ENCODE measurements around the gene STAT3. TPM values are rescaled to one million over a fixed set of nuclear protein-coding genes. Genes with fewer than 3 reads are reported as not detected.

STAT3 gene
- total RNA-seq, 1 donor from 2014 or later: 281 TPM

- H3K4me3 Mint-ChIP-seq (ENCODE audit: unreplicated experiment): no peak overlapping the region
- TF ChIP-seq, protein P1, sequence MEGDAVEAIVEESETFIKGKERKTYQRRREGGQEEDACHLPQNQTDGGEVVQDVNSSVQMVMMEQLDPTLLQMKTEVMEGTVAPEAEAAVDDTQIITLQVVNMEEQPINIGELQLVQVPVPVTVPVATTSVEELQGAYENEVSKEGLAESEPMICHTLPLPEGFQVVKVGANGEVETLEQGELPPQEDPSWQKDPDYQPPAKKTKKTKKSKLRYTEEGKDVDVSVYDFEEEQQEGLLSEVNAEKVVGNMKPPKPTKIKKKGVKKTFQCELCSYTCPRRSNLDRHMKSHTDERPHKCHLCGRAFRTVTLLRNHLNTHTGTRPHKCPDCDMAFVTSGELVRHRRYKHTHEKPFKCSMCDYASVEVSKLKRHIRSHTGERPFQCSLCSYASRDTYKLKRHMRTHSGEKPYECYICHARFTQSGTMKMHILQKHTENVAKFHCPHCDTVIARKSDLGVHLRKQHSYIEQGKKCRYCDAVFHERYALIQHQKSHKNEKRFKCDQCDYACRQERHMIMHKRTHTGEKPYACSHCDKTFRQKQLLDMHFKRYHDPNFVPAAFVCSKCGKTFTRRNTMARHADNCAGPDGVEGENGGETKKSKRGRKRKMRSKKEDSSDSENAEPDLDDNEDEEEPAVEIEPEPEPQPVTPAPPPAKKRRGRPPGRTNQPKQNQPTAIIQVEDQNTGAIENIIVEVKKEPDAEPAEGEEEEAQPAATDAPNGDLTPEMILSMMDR (IDR thresholded peaks at IDR 0.05): no peak
- peaks cover 48% of the 10 kb centered on the region for H3K4me1 Mint-ChIP-seq (ENCODE audit: unreplicated experiment)
- no peaks in the 10 kb centered on the region for H3K9me3 Mint-ChIP-seq (ENCODE audit: unreplicated experiment)
- no peaks in the 10 kb centered on the region for H3K36me3 Mint-ChIP-seq (ENCODE audit: unreplicated experiment)
- no peak overlapping the region for H3K27ac Mint-ChIP-seq (ENCODE audit: unreplicated experiment)
- H3K27me3 Mint-ChIP-seq (ENCODE audit: unreplicated experiment): no peaks in the 10 kb centered on the region
- peak; percentile 54 for DNase-seq (ENCODE audit: extremely low spot score, unreplicated experiment)
Measured at GRCh38 chr17:42285346-42286050, 102.7 kb downstream of the STAT3 start.

GRCh38 chr17:42284566-42284965 is 103.7 kb downstream of the STAT3 start:
- TF ChIP-seq, protein P1 (IDR thresholded peaks at IDR 0.05): no peak
- H3K27me3 Mint-ChIP-seq (ENCODE audit: unreplicated experiment): no peaks in the 10 kb centered on the region
- no peaks in the 10 kb centered on the region for H3K9me3 Mint-ChIP-seq (ENCODE audit: unreplicated experiment)
- peaks cover 39% of the 10 kb centered on the region for H3K4me1 Mint-ChIP-seq (ENCODE audit: unreplicated experiment)
- no peaks in the 10 kb centered on the region for H3K36me3 Mint-ChIP-seq (ENCODE audit: unreplicated experiment)
- H3K4me3 Mint-ChIP-seq (ENCODE audit: unreplicated experiment): no peak overlapping the region
- H3K27ac Mint-ChIP-seq (ENCODE audit: unreplicated experiment): no peak overlapping the region
- DNase-seq (ENCODE audit: extremely low spot score, unreplicated experiment): peak; percentile 56

GRCh38 chr17:42284024-42284369 is 104.2 kb downstream of the STAT3 start:
- Mint-ChIP-seq H3K27ac (ENCODE audit: unreplicated experiment) (no peak overlapping the region), H3K4me1 (ENCODE audit: unreplicated experiment) (peaks cover 34% of the 10 kb centered on the region), H3K9me3 (ENCODE audit: unreplicated experiment) (no peaks in the 10 kb centered on the region), H3K27me3 (ENCODE audit: unreplicated experiment) (no peaks in the 10 kb centered on the region), H3K4me3 (ENCODE audit: unreplicated experiment) (no peak overlapping the region), H3K36me3 (ENCODE audit: unreplicated experiment) (no peaks in the 10 kb centered on the region)
- TF ChIP-seq, protein P1 (IDR thresholded peaks at IDR 0.05): no peak
- no peak for DNase-seq (ENCODE audit: extremely low spot score, unreplicated experiment)

- Mint-ChIP-seq H3K27me3 (ENCODE audit: unreplicated experiment) (no peaks in the 10 kb centered on the region), H3K27ac (ENCODE audit: unreplicated experiment) (no peak overlapping the region), H3K36me3 (ENCODE audit: unreplicated experiment) (no peaks in the 10 kb centered on the region), H3K4me1 (ENCODE audit: unreplicated experiment) (peaks cover 32% of the 10 kb centered on the region), H3K9me3 (ENCODE audit: unreplicated experiment) (no peaks in the 10 kb centered on the region), H3K4me3 (ENCODE audit: unreplicated experiment) (no peak overlapping the region)
- DNase-seq (ENCODE audit: extremely low spot score, unreplicated experiment): peak; percentile 68
- TF ChIP-seq, protein P1 (IDR thresholded peaks at IDR 0.05): no peak
Measured at GRCh38 chr17:42283241-42284023, 104.8 kb downstream of the STAT3 start.

DNA sequence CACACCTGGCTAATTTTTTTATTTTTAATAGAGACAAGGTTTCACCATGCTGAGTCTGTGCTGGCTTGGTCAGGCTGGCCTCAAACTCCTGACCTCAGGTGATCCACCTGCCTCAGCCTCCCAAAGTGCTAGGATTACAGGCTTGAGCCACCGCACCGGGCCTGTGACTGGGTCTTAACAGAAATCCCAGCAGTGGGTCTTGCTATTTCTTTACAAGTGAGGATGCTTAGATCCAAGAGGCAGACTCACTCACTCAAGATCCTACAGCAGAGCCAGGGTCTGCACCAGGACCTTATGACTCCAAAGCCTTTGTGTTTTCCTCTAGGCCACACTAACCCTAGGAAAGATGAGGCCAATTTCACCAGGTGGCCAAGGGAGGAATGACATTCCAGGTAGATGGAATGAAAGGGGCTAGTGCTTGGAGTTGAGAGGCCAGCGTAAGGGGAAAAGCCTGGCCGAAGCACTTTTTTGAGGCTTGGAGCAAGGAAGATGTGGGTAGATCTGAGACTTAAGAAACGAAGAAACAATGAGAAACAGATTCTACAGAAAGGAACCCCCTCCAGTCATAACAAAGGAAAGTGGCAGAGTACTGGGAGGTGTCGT is 105.7 kb downstream of the STAT3 start:
- H3K4me1 Mint-ChIP-seq (ENCODE audit: unreplicated experiment): peaks cover 31% of the 10 kb centered on the region
- H3K9me3 Mint-ChIP-seq (ENCODE audit: unreplicated experiment): no peaks in the 10 kb centered on the region
- DNase-seq (ENCODE audit: extremely low spot score, unreplicated experiment): no peak
- no peak overlapping the region for H3K4me3 Mint-ChIP-seq (ENCODE audit: unreplicated experiment)
- TF ChIP-seq, protein P1 (IDR thresholded peaks at IDR 0.05): no peak
- H3K27me3 Mint-ChIP-seq (ENCODE audit: unreplicated experiment): no peaks in the 10 kb centered on the region
- no peak overlapping the region for H3K27ac Mint-ChIP-seq (ENCODE audit: unreplicated experiment)
- no peaks in the 10 kb centered on the region for H3K36me3 Mint-ChIP-seq (ENCODE audit: unreplicated experiment)
